Measurements from ENCODE around the gene CA14. TPM values are rescaled to one million over a fixed set of nuclear protein-coding genes. Genes with fewer than 3 reads are reported as not detected.
"Not testable (repeated sequence)": the region's sequence is repeated elsewhere in the genome, so short reads cannot be mapped to it uniquely, and the experiment has no call there.

The CA14 gene
- total RNA-seq, 4 donors from 2014 or later: not detected

- DNase-seq (ENCODE audit: low spot score): no peak
- no peak for ATAC-seq (ENCODE audit: low FRiP score)
- TF ChIP-seq CTCF (IDR thresholded peaks at IDR 0.05): no peak
Observed at GRCh38 chr1:150302338-150302737, 44.8 kb downstream of the CA14 start.

GRCh38 chr1:150302902-150303301, 45.3 kb downstream of the CA14 start:
- ATAC-seq (ENCODE audit: low FRiP score): no peak
- DNase-seq (ENCODE audit: low spot score): no peak
- no peak for TF ChIP-seq CTCF (IDR thresholded peaks at IDR 0.05)

- ATAC-seq (ENCODE audit: low FRiP score): not testable (repeated sequence)
Observed at GRCh38 chr1:150308585-150308984, 51.0 kb downstream of the CA14 start.

GRCh38 chr1:150309758-150310508, 52.4 kb downstream of the CA14 start:
- no peak for DNase-seq (ENCODE audit: low spot score)
- no peak for ATAC-seq (ENCODE audit: low FRiP score)
- no peak for TF ChIP-seq CTCF (IDR thresholded peaks at IDR 0.05)

More at GRCh38 chr1:150308585-150308984, 51.0 kb downstream of the CA14 start:
- not testable (repeated sequence) for DNase-seq (ENCODE audit: low spot score)

- ATAC-seq (ENCODE audit: low FRiP score): no peak
- no peak for DNase-seq (ENCODE audit: low spot score)
- TF ChIP-seq CTCF (IDR thresholded peaks at IDR 0.05): no peak
Observed at GRCh38 chr1:150311762-150312161, 54.2 kb downstream of the CA14 start.

Small RNA genes within 50 kb of the gene (small RNA-seq; reads per million reads assigned to genes)
- gene RN7SL480P: not detected
- not detected for gene RNU2-17P

Other genes starting within 250 kb of the CA14 start
- 10 to 100 TPM; 17.0 to 37.9 (median 27.5) TPM for gene OTUD7B, start 247.0 kb upstream of the CA14 start, total RNA-seq
- gene VPS45, start 190.0 kb upstream of the CA14 start, total RNA-seq: 10 to 100 TPM; 18.0 to 42.1 (median 31.1) TPM
- 10 to 100 TPM; 16.5 to 68.6 (median 32.8) TPM for gene PLEKHO1, start 107.9 kb upstream of the CA14 start, total RNA-seq
- gene ANP32E, start 21.7 kb upstream of the CA14 start, total RNA-seq: 10 to 100 TPM in 3 of 4 donors, 1 to 10 TPM in 1; 8.7 to 20.2 (median 13.8) TPM
- gene APH1A, start 11.2 kb downstream of the CA14 start, total RNA-seq: 100 to 1,000 TPM in 1 of 4 donors, 10 to 100 TPM in 3; 90.1 to 101 (median 95.2) TPM
- 10 to 100 TPM in 2 of 4 donors, 1 to 10 TPM in 2; 5.8 to 12.0 (median 10.1) TPM for gene C1orf54, start 15.0 kb downstream of the CA14 start, total RNA-seq
- 1 to 10 TPM in 3 of 4 donors, under 1 TPM in 1; 0.75 to 5.5 (median 2.2) TPM for gene CIART, start 24.8 kb downstream of the CA14 start, total RNA-seq
- 10 to 100 TPM; 35.7 to 45.3 (median 36.6) TPM for gene MRPS21, start 36.1 kb downstream of the CA14 start, total RNA-seq
- gene PRPF3, start 63.8 kb downstream of the CA14 start, total RNA-seq: 10 to 100 TPM; 23.3 to 68.6 (median 48.5) TPM
- 10 to 100 TPM; 14.5 to 19.9 (median 16.3) TPM for gene RPRD2, start 106.4 kb downstream of the CA14 start, total RNA-seq
- gene TARS2, start 229.6 kb downstream of the CA14 start, total RNA-seq: 10 to 100 TPM in 2 of 4 donors, 1 to 10 TPM in 2; 7.0 to 10.9 (median 10.0) TPM